ENCODE measurements around the gene ATP5F1E.
"Not testable (repeated sequence)": the region's sequence is repeated elsewhere in the genome, so short reads cannot be mapped to it uniquely, and the experiment has no call there.

Gene ATP5F1E

GRCh38 chr20:59044295-59044694, 12.2 kb upstream of the ATP5F1E start:
- no peak for DNase-seq (ENCODE audit: low read depth)
- TF ChIP-seq CTCF (IDR thresholded peaks at IDR 0.05; ENCODE audit: low read length, missing control alignments) = no peak
- no peak overlapping the region for H3K4me3 ChIP-seq (replicated peaks; ENCODE audit: low read depth, low read length)

- no peak for DNase-seq (ENCODE audit: low read depth)
- no peak for TF ChIP-seq CTCF (IDR thresholded peaks at IDR 0.05; ENCODE audit: low read length, missing control alignments)
- H3K4me3 ChIP-seq (replicated peaks; ENCODE audit: low read depth, low read length) = no peak overlapping the region
Measured at GRCh38 chr20:59043698-59044097, 11.6 kb upstream of the ATP5F1E start.

- DNase-seq (ENCODE audit: low read depth) = peak; percentile 91
- peak overlapping the region; percentile 85 for H3K4me3 ChIP-seq (replicated peaks; ENCODE audit: low read depth, low read length)
- no peak for TF ChIP-seq CTCF (IDR thresholded peaks at IDR 0.05; ENCODE audit: low read length, missing control alignments)
Measured at GRCh38 chr20:59042796-59043631, 10.9 kb upstream of the ATP5F1E start.

GRCh38 chr20:59042151-59042795, 10.1 kb upstream of the ATP5F1E start, which contains the start of gene PRELID3B:
Gene PRELID3B, minus strand, starts transcription at chr20:59042786. Its CDS starts 56 bp downstream, at chr20:59042730.
- TF ChIP-seq CTCF (IDR thresholded peaks at IDR 0.05; ENCODE audit: low read length, missing control alignments) = no peak
- no peak for DNase-seq (ENCODE audit: low read depth)
- peak within 1 kb of the TSS; percentile 85 for H3K4me3 ChIP-seq (replicated peaks; ENCODE audit: low read depth, low read length)

GRCh38 chr20:59041487-59041886, 9.4 kb upstream of the ATP5F1E start:
- peak overlapping the region; percentile 85 for H3K4me3 ChIP-seq (replicated peaks; ENCODE audit: low read depth, low read length)

GRCh38 chr20:59040667-59041066, 8.5 kb upstream of the ATP5F1E start:
- no peak for TF ChIP-seq CTCF (IDR thresholded peaks at IDR 0.05; ENCODE audit: low read length, missing control alignments)
- no peak for DNase-seq (ENCODE audit: low read depth)
- H3K4me3 ChIP-seq (replicated peaks; ENCODE audit: low read depth, low read length) = no peak overlapping the region

More at GRCh38 chr20:59041487-59041886, 9.4 kb upstream of the ATP5F1E start:
- not testable (repeated sequence) for DNase-seq (ENCODE audit: low read depth)

- no peak overlapping the region for H3K4me3 ChIP-seq (replicated peaks; ENCODE audit: low read depth, low read length)
- no peak for TF ChIP-seq CTCF (IDR thresholded peaks at IDR 0.05; ENCODE audit: low read length, missing control alignments)
Measured at GRCh38 chr20:59039233-59039632, 7.1 kb upstream of the ATP5F1E start.

More at GRCh38 chr20:59039233-59039632, 7.1 kb upstream of the ATP5F1E start:
- peak; percentile 33 for DNase-seq (ENCODE audit: low read depth)
